ENCODE data around the gene NOS3. TPM values are rescaled to one million over a fixed set of nuclear protein-coding genes. Genes with fewer than 3 reads are reported as not detected.

NOS3 gene
- total RNA-seq, 1 experiment from 2014 or later, result 0.66 TPM

GRCh38 chr7:151013733-151014497 lies 23.1 kb downstream of the NOS3 start:
- Histone ChIP-seq H4K20me1 (ENCODE audit: low read length) (no peaks in the 10 kb centered on the region), H3K9ac (ENCODE audit: low read length) (peak overlapping the region; percentile 36; the same call in 1 of the 2 replicates), H3K4me1 (ENCODE audit: insufficient read depth, low read length) (peaks cover 10% of the 10 kb centered on the region; the same call in 1 of the 2 replicates), H3K79me2 (ENCODE audit: low read length) (no peaks in the 10 kb centered on the region), H3F3A (ENCODE audit: low read length, unreplicated experiment) (no peaks in the 10 kb centered on the region), H3K4me3 (ENCODE audit: low read length) (peak overlapping the region; percentile 62), H3K27ac (ENCODE audit: low read length) (no peak overlapping the region), H3K36me3 (ENCODE audit: low read depth, low read length) (no peaks in the 10 kb centered on the region), H3K9me2 (replicated peaks; ENCODE audit: low read length) (no peaks in the 10 kb centered on the region), H3K27me3 (ENCODE audit: low read length) (no peaks in the 10 kb centered on the region), H3K9me3 (ENCODE audit: low read length) (no peaks in the 10 kb centered on the region), H2AFZ (ENCODE audit: low read length) (peak overlapping the region; percentile 69), H3K4me2 (ENCODE audit: low read length) (peak overlapping the region; percentile 81)
- BruUV-seq (replicated peaks), result TSS peak; percentile 85
- ChIA-PET CTCF (interaction anchor here (0.7 to 1.2 kb wide), 6 partner anchors 11 to 115 kb away, joined by 3 to 11 read pairs (median 6); partner anchors contain the start of gene ATG9B), POLR2A (ENCODE audit: unreplicated experiment) (interaction anchor here (0.6 kb wide), 1 partner anchor 67 kb away, joined by 5 read pairs; the partner anchor contains the start of gene FASTK)
- TF ChIP-seq EZH2phosphoT487 (IDR thresholded peaks at IDR 0.05; ENCODE audit: borderline replicate concordance, low read length), result no peak
- TF ChIP-seq CTCF (conservative IDR thresholded peaks at IDR 0.05; ENCODE audit: low read depth, low read length), result 0 out of 2 replicates have a peak, but pooled peaks have one; percentile 21
- DNase-seq (peak; percentile 58), ATAC-seq (peak; percentile 48)
- intact Hi-C loops (cut with micrococcal nuclease), result no loop called here

GRCh38 chr7:151014950-151015349 lies 24.1 kb downstream of the NOS3 start:
- Histone ChIP-seq H3K79me2 (ENCODE audit: low read length) (no peaks in the 10 kb centered on the region), H3K27me3 (ENCODE audit: low read length) (no peaks in the 10 kb centered on the region), H4K20me1 (ENCODE audit: low read length) (no peaks in the 10 kb centered on the region), H3K9me3 (ENCODE audit: low read length) (no peaks in the 10 kb centered on the region), H3F3A (ENCODE audit: low read length, unreplicated experiment) (no peaks in the 10 kb centered on the region), H3K4me3 (ENCODE audit: low read length) (no peak overlapping the region), H3K27ac (ENCODE audit: low read length) (no peak overlapping the region), H3K36me3 (ENCODE audit: low read depth, low read length) (no peaks in the 10 kb centered on the region), H3K4me2 (ENCODE audit: low read length) (no peak overlapping the region), H3K9ac (ENCODE audit: low read length) (no peak overlapping the region), H3K4me1 (ENCODE audit: insufficient read depth, low read length) (peaks cover 10% of the 10 kb centered on the region; the same call in 1 of the 2 replicates), H2AFZ (ENCODE audit: low read length) (no peak overlapping the region), H3K9me2 (replicated peaks; ENCODE audit: low read length) (no peaks in the 10 kb centered on the region)
- ChIA-PET POLR2A (ENCODE audit: unreplicated experiment) (interaction anchor here (0.6 kb wide), 1 partner anchor 10 kb away, joined by 3 read pairs; the partner anchor contains the start of gene ATG9B), CTCF (interaction anchor here (1.1 kb wide), 1 partner anchor 117 kb away, joined by 6 read pairs; no protein-coding TSS in a partner anchor)
- TF ChIP-seq EZH2phosphoT487 (IDR thresholded peaks at IDR 0.05; ENCODE audit: borderline replicate concordance, low read length) (no peak), CTCF (conservative IDR thresholded peaks at IDR 0.05; ENCODE audit: low read depth, low read length) (no peak), EZH2 (IDR thresholded peaks at IDR 0.05; ENCODE audit: low read length, unreplicated experiment) (no peak)
- intact Hi-C loops (cut with micrococcal nuclease), result no loop called here
- BruUV-seq (replicated peaks), result no TSS peak
- DNase-seq (peak; percentile 33), ATAC-seq (peak; percentile 6; the same call in 1 of the 2 replicates)

- Histone ChIP-seq H3K9me3 (ENCODE audit: low read length) (no peaks in the 10 kb centered on the region), H3K27me3 (ENCODE audit: low read length) (no peaks in the 10 kb centered on the region), H3K4me3 (ENCODE audit: low read length) (no peak overlapping the region), H3K27ac (ENCODE audit: low read length) (no peak overlapping the region), H3K36me3 (ENCODE audit: low read depth, low read length) (no peaks in the 10 kb centered on the region), H3K79me2 (ENCODE audit: low read length) (no peaks in the 10 kb centered on the region), H4K20me1 (ENCODE audit: low read length) (no peaks in the 10 kb centered on the region), H3K4me2 (ENCODE audit: low read length) (no peak overlapping the region), H3F3A (ENCODE audit: low read length, unreplicated experiment) (no peaks in the 10 kb centered on the region), H2AFZ (ENCODE audit: low read length) (no peak overlapping the region), H3K4me1 (ENCODE audit: insufficient read depth, low read length) (peaks cover 10% of the 10 kb centered on the region; the same call in 1 of the 2 replicates), H3K9ac (ENCODE audit: low read length) (no peak overlapping the region), H3K9me2 (replicated peaks; ENCODE audit: low read length) (no peaks in the 10 kb centered on the region)
- ChIA-PET CTCF (no interaction called here), POLR2A (ENCODE audit: unreplicated experiment) (no interaction called here)
- intact Hi-C loops (cut with micrococcal nuclease), result no loop called here
- DNase-seq, result no peak
- no TSS peak for BruUV-seq (replicated peaks)
- ATAC-seq, result no peak
- TF ChIP-seq EZH2 (IDR thresholded peaks at IDR 0.05; ENCODE audit: low read length, unreplicated experiment) (no peak), CTCF (conservative IDR thresholded peaks at IDR 0.05; ENCODE audit: low read depth, low read length) (no peak)
Observed at GRCh38 chr7:151015967-151016366, 25.1 kb downstream of the NOS3 start.
